ENCODE data around the gene RXRB. TPM values are rescaled to one million over a fixed set of nuclear protein-coding genes. Genes with fewer than 3 reads are reported as not detected.

The RXRB gene
- total and polyA plus RNA-seq, 5 donors from 2014 or later = 7.1 to 62.6 (median 7.3) TPM

GRCh38 chr6:33204415-33205190, 4.1 kb upstream of the RXRB start, which contains the start of gene HSD17B8:
HSD17B8 (plus strand) TSS chr6:33204655; CDS start chr6:33204669, 14 bp downstream.
- Histone ChIP-seq H3K9me3 (ENCODE audit: control insufficient read depth in 2 of 2, low read length in 2 of 2) (no peaks in the 10 kb centered on the region), H3K27me3 (ENCODE audit: control insufficient read depth, insufficient read depth, low read length) (no peaks in the 10 kb centered on the region), H3K4me3 (ENCODE audit: low read depth, low read length) (peak within 1 kb of the TSS; percentile 44), H3K4me1 (ENCODE audit: control insufficient read depth, insufficient read depth, low read length, poor library complexity, severe bottlenecking) (peaks cover 56% of the 10 kb centered on the region), H3K27ac (ENCODE audit: insufficient read depth, low read length, poor library complexity, severe bottlenecking) (peak within 1 kb of the TSS; percentile 69), H3K36me3 (ENCODE audit: control insufficient read depth, insufficient read depth, low read length) (peaks cover 20% of the 10 kb centered on the region)
- peak; percentile 82 to 91 (median 87) for DNase-seq
- Mint-ChIP-seq H3K27ac (peak within 1 kb of the TSS; percentile 89 to 91 (median 89)), H3K36me3 (peaks cover 18% of the 10 kb centered on the region), H3K4me3 (peak within 1 kb of the TSS; percentile 92 to 100 (median 96)), H3K9me3 (peaks cover 0 to 3% (median 0%) of the 10 kb centered on the region in 7 donors), H3K4me1 (peaks cover 14 to 75% (median 50%) of the 10 kb centered on the region in 4 donors), H3K27me3 (no peaks in the 10 kb centered on the region)
- peak; percentile 60 to 66 for ATAC-seq (ENCODE audit: low read depth in 2 of 2)

GRCh38 chr6:33204165-33204414, 3.6 kb upstream of the RXRB start:
- H3K27me3 Mint-ChIP-seq = no peaks in the 10 kb centered on the region
- H3K9me3 Mint-ChIP-seq = peaks cover 0 to 3% (median 0%) of the 10 kb centered on the region in 7 donors
- Histone ChIP-seq H3K27me3 (ENCODE audit: control insufficient read depth, insufficient read depth, low read length) (no peaks in the 10 kb centered on the region), H3K4me1 (ENCODE audit: control insufficient read depth, insufficient read depth, low read length, poor library complexity, severe bottlenecking) (peaks cover 60% of the 10 kb centered on the region), H3K9me3 (ENCODE audit: control insufficient read depth in 2 of 2, low read length in 2 of 2) (no peaks in the 10 kb centered on the region), H3K36me3 (ENCODE audit: control insufficient read depth, insufficient read depth, low read length) (peaks cover 19% of the 10 kb centered on the region), H3K27ac (ENCODE audit: insufficient read depth, low read length, poor library complexity, severe bottlenecking) (peak overlapping the region; percentile 69), H3K4me3 (ENCODE audit: low read depth, low read length) (no peak overlapping the region)
- no peak for ATAC-seq (ENCODE audit: low read depth in 2 of 2)
- DNase-seq = no peak
- peaks cover 9 to 75% (median 47%) of the 10 kb centered on the region in 4 donors for H3K4me1 Mint-ChIP-seq
- H3K27ac Mint-ChIP-seq = peak overlapping the region in 2 of 3 donors; percentile 82 to 89
- H3K4me3 Mint-ChIP-seq = peak overlapping the region; percentile 92 to 100 (median 96)
- H3K36me3 Mint-ChIP-seq = peaks cover 16% of the 10 kb centered on the region

GRCh38 chr6:33203443-33204164, 3.1 kb upstream of the RXRB start:
- no peak for DNase-seq
- peaks cover 12% of the 10 kb centered on the region for H3K36me3 Mint-ChIP-seq
- H3K36me3 ChIP-seq (ENCODE audit: control insufficient read depth, insufficient read depth, low read length) = peaks cover 19% of the 10 kb centered on the region
- H3K4me3 ChIP-seq (ENCODE audit: low read depth, low read length) = no peak overlapping the region
- H3K27me3 Mint-ChIP-seq = no peaks in the 10 kb centered on the region
- H3K9me3 ChIP-seq (ENCODE audit: control insufficient read depth in 2 of 2, low read length in 2 of 2) = no peaks in the 10 kb centered on the region
- no peaks in the 10 kb centered on the region for H3K27me3 ChIP-seq (ENCODE audit: control insufficient read depth, insufficient read depth, low read length)
- H3K4me3 Mint-ChIP-seq = peak overlapping the region; percentile 92 to 100 (median 96)
- H3K4me1 ChIP-seq (ENCODE audit: control insufficient read depth, insufficient read depth, low read length, poor library complexity, severe bottlenecking) = peaks cover 59% of the 10 kb centered on the region
- H3K27ac Mint-ChIP-seq = peak overlapping the region in 2 of 3 donors; percentile 82 to 89
- H3K9me3 Mint-ChIP-seq = peaks cover 0 to 3% (median 0%) of the 10 kb centered on the region in 7 donors
- H3K4me1 Mint-ChIP-seq = peaks cover 4 to 75% (median 46%) of the 10 kb centered on the region in 4 donors
- no peak for ATAC-seq (ENCODE audit: low read depth in 2 of 2)
- peak overlapping the region; percentile 69 for H3K27ac ChIP-seq (ENCODE audit: insufficient read depth, low read length, poor library complexity, severe bottlenecking)

- Histone ChIP-seq H3K4me1 (ENCODE audit: control insufficient read depth, insufficient read depth, low read length, poor library complexity, severe bottlenecking) (peaks cover 55% of the 10 kb centered on the region), H3K4me3 (ENCODE audit: low read depth, low read length) (no peak overlapping the region)
Measured at GRCh38 chr6:33202799-33203198, 2.3 kb upstream of the RXRB start.

GRCh38 chr6:33201935-33202334, 1.5 kb upstream of the RXRB start:
- Mint-ChIP-seq H3K36me3 (peaks cover 20% of the 10 kb centered on the region), H3K27ac (peak overlapping the region; percentile 20 to 98 (median 71)), H3K4me3 (peak overlapping the region; percentile 95 to 100 (median 98)), H3K9me3 (peaks cover 0 to 3% (median 0%) of the 10 kb centered on the region in 7 donors), H3K27me3 (no peaks in the 10 kb centered on the region), H3K4me1 (peaks cover 10 to 86% (median 58%) of the 10 kb centered on the region in 4 donors)
- DNase-seq = no peak
- Histone ChIP-seq H3K9me3 (ENCODE audit: control insufficient read depth in 2 of 2, low read length in 2 of 2) (no peaks in the 10 kb centered on the region), H3K27ac (ENCODE audit: insufficient read depth, low read length, poor library complexity, severe bottlenecking) (no peak overlapping the region), H3K27me3 (ENCODE audit: control insufficient read depth, insufficient read depth, low read length) (no peaks in the 10 kb centered on the region), H3K36me3 (ENCODE audit: control insufficient read depth, insufficient read depth, low read length) (peaks cover 23% of the 10 kb centered on the region), H3K4me3 (ENCODE audit: low read depth, low read length) (peak overlapping the region; percentile 97), H3K4me1 (ENCODE audit: control insufficient read depth, insufficient read depth, low read length, poor library complexity, severe bottlenecking) (peaks cover 56% of the 10 kb centered on the region)
- ATAC-seq (ENCODE audit: low read depth in 2 of 2) = no peak

More at GRCh38 chr6:33202799-33203198, 2.3 kb upstream of the RXRB start:
- Histone ChIP-seq H3K27ac (ENCODE audit: insufficient read depth, low read length, poor library complexity, severe bottlenecking) (no peak overlapping the region), H3K9me3 (ENCODE audit: control insufficient read depth in 2 of 2, low read length in 2 of 2) (no peaks in the 10 kb centered on the region), H3K27me3 (ENCODE audit: control insufficient read depth, insufficient read depth, low read length) (no peaks in the 10 kb centered on the region), H3K36me3 (ENCODE audit: control insufficient read depth, insufficient read depth, low read length) (peaks cover 19% of the 10 kb centered on the region)
- no peaks in the 10 kb centered on the region for H3K27me3 Mint-ChIP-seq
- peaks cover 4 to 82% (median 51%) of the 10 kb centered on the region in 4 donors for H3K4me1 Mint-ChIP-seq
- H3K9me3 Mint-ChIP-seq = peaks cover 0 to 3% (median 0%) of the 10 kb centered on the region in 7 donors
- peaks cover 12% of the 10 kb centered on the region for H3K36me3 Mint-ChIP-seq
- H3K4me3 Mint-ChIP-seq = peak overlapping the region; percentile 49 to 100 (median 96)
- DNase-seq (no peak), ATAC-seq (ENCODE audit: low read depth in 2 of 2) (no peak)
- H3K27ac Mint-ChIP-seq = peak overlapping the region in 2 of 3 donors; percentile 18 to 69

GRCh38 chr6:33201147-33201545, 681 bp upstream of the RXRB start:
- H3K27ac ChIP-seq (ENCODE audit: insufficient read depth, low read length, poor library complexity, severe bottlenecking) = peak overlapping the region; percentile 96
- no peaks in the 10 kb centered on the region for H3K27me3 ChIP-seq (ENCODE audit: control insufficient read depth, insufficient read depth, low read length)
- H3K4me1 ChIP-seq (ENCODE audit: control insufficient read depth, insufficient read depth, low read length, poor library complexity, severe bottlenecking) = peaks cover 56% of the 10 kb centered on the region
- DNase-seq = no peak
- Mint-ChIP-seq H3K9me3 (peaks cover 0 to 3% (median 0%) of the 10 kb centered on the region in 7 donors), H3K4me3 (peak overlapping the region; percentile 95 to 100 (median 98)), H3K36me3 (peaks cover 21% of the 10 kb centered on the region), H3K27me3 (no peaks in the 10 kb centered on the region), H3K27ac (peak overlapping the region; percentile 98 to 99 (median 98)), H3K4me1 (peaks cover 10 to 83% (median 55%) of the 10 kb centered on the region in 4 donors)
- no peak for ATAC-seq (ENCODE audit: low read depth in 2 of 2)
- no peaks in the 10 kb centered on the region for H3K9me3 ChIP-seq (ENCODE audit: control insufficient read depth in 2 of 2, low read length in 2 of 2)
- H3K36me3 ChIP-seq (ENCODE audit: control insufficient read depth, insufficient read depth, low read length) = peaks cover 31% of the 10 kb centered on the region
- peak overlapping the region; percentile 97 for H3K4me3 ChIP-seq (ENCODE audit: low read depth, low read length)

GRCh38 chr6:33199687-33200218, 712 bp downstream of the RXRB start:
- Mint-ChIP-seq H3K27ac (peak overlapping the region; percentile 91 to 98 (median 93)), H3K27me3 (no peaks in the 10 kb centered on the region), H3K9me3 (peaks cover 0 to 3% (median 0%) of the 10 kb centered on the region in 7 donors), H3K36me3 (peaks cover 34% of the 10 kb centered on the region), H3K4me3 (peak overlapping the region; percentile 91 to 99 (median 96)), H3K4me1 (peaks cover 10 to 79% (median 51%) of the 10 kb centered on the region in 4 donors)
- Histone ChIP-seq H3K9me3 (ENCODE audit: control insufficient read depth in 2 of 2, low read length in 2 of 2) (no peaks in the 10 kb centered on the region), H3K36me3 (ENCODE audit: control insufficient read depth, insufficient read depth, low read length) (peaks cover 45% of the 10 kb centered on the region), H3K27me3 (ENCODE audit: control insufficient read depth, insufficient read depth, low read length) (no peaks in the 10 kb centered on the region), H3K4me1 (ENCODE audit: control insufficient read depth, insufficient read depth, low read length, poor library complexity, severe bottlenecking) (peaks cover 46% of the 10 kb centered on the region), H3K4me3 (ENCODE audit: low read depth, low read length) (peak overlapping the region; percentile 87), H3K27ac (ENCODE audit: insufficient read depth, low read length, poor library complexity, severe bottlenecking) (peak overlapping the region; percentile 96)
- DNase-seq = peak in 1 of 3 donors; percentile 87
- ATAC-seq (ENCODE audit: low read depth in 2 of 2) = peak; percentile 13 to 23

Measured in CD4-positive, CD25-positive, alpha-beta regulatory T cell (primary cell).